ENCODE results near the gene ZNF438.
A peak's percentile ranks its signal among the peaks of the same experiment; 100 is the strongest.
"Not testable (repeated sequence)": the region's sequence is repeated elsewhere in the genome, so short reads cannot be mapped to it uniquely, and the experiment has no call there.

Gene ZNF438

DNA sequence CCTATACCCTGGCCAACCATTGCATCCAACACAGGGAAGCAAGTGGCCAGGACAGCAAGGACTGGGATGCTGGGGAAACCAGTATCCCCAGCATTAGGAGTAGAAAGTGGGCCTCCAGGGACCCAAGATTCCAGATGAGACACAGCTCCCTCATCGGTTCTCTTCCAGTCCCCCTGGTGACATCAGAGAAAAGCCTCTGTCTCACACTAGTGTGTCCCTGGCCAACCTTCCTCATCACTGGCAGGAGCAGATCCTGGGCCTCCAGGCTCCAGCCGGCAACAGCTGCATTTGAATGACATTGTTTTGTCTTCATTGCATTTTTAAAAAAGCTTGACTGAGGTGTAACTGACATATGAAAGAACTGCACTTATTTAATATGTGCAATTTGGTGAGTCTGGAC lies 224.8 kb downstream of the ZNF438 start:
- no peak for DNase-seq (ENCODE audit: low read depth)

DNA sequence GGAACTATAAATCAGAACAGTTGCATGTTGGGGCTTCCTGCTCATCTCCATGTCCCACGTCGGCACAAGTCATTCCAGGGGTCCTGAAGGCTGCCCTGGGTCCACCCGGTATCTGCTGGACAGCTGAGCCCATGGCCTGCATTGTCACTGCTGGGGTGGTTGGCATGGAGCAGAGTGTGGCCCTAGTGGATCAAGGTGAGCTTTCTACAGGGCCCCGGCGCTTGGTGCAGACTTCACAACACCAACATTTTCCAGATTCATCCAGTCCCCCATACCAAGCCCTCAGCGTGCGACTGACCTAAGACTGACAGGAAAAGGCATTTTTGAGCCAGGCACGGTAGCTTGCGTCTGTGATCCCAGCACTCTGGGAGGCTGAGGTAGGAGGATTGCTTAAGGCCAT lies 226.6 kb downstream of the ZNF438 start:
- DNase-seq (ENCODE audit: low read depth) = no peak

DNA sequence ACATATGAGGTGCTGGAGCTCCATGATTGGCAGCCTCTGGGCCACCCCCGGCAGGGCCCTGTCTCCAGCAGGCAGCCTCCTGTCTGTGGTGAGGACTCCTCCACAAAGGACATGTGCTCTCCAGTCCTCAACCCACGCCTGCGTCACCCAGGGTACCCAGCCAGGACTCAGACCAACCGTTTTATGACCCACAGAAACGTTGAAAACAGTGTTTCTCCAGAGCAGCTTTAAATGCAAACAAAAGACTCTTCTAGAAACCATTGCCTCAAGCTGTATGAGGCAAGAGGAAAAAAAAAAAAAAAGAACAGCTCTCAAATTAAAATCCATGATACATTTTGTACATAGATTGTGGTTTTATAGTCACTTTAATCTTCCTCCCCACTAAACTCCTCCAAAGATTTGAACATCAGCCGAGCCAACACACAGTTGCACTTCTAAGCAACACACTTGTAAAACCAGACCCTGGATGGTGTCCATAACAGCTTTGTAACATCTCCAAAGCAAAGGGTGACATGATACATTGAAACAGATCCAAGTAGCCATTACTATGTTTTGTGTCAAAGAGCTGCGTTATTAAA lies 227.1 kb downstream of the ZNF438 start:
- peak; percentile 98 for DNase-seq (ENCODE audit: low read depth)

GRCh38 chr10:30803892-30804322 lies 227.8 kb downstream of the ZNF438 start:
- peak; percentile 100 for DNase-seq (ENCODE audit: low read depth)

DNA sequence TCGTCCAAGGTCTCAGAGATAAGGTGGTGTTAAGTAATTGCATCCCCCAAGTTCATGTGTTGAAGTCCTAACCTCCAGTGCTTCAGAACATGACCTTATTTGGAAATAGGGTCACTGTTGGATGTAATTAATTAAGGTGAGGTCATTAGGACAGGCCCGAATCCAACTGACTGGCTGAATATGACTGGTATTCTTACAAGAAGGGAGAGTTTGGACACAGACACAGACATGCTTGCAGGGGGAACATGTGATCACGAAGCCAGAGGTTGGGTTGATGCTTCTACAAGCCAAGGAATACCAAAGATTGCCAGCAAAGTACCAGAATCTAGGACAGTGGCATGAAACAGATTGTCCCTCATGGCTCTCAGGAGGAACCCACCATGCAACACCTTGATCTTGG lies 228.6 kb downstream of the ZNF438 start:
- no peak for DNase-seq (ENCODE audit: low read depth)

GRCh38 chr10:30800368-30800767 lies 231.3 kb downstream of the ZNF438 start:
- DNase-seq (ENCODE audit: low read depth) = no peak

DNA sequence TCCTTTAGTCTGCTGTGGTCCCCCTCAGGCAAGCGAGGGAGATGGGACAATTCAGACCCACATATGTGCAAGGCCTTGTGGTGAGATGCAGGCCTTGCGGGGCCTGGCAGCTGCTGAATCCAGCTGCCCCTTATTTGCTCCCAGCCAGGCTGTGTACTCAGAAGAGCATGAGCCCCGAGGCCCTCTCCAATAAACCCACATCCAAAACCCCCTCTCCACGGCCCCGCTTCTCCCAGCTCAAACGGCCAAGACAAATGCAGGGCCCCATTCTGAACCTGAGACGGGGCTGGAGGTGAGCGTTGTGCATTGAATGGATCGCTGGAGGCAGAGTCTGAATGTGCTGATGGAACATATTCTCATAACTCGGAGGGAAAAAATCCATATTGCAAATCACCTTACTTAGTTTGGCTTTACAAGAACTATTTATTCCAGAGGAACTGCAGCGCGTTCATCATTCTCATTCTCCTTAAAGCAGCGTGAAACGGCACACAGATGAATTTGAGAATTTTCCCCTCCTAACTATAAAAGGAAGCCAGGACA lies 232.9 kb downstream of the ZNF438 start:
- DNase-seq (ENCODE audit: low read depth) = no peak

DNA sequence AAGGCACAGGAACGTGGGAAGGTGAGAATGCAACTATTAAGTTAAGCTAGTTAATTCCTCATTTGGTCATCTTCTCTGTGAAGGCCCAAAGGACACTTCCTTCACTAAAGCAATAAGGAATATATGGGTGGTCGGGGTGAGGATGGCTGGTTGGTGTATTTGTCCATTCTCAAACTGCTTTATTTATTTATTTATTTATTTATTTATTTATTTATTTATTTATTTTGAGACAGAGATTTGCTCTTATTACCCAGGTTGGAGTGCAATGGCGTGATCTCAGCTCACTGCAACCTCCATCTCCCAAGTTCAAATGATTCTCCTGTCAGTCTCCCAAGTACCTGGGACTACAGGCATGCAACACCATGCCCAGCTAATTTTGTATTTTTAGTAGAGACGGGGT lies 236.6 kb downstream of the ZNF438 start:
- DNase-seq (ENCODE audit: low read depth) = not testable (repeated sequence)

All from fibroblast of gingiva (primary cell).